HG02623 (cell line): ENCODE data around the gene GATA2.

Experiments used
- ATAC-seq: cut with Tn5 transposase; IDR thresholded peaks from one replicate; pipeline ENCODE4 v1.9.1; 2021; ENCODE audit warnings: moderate library complexity; ENCODE audit not compliant: unreplicated experiment

Gene GATA2

GRCh38 chr3:128488991-128489673, 3.9 kb downstream of the GATA2 start:
- no peak for ATAC-seq

GRCh38 chr3:128488636-128488990, 4.4 kb downstream of the GATA2 start:
- no peak for ATAC-seq

- ATAC-seq: no peak
Measured at GRCh38 chr3:128487813-128488635, 5.0 kb downstream of the GATA2 start.

DNA sequence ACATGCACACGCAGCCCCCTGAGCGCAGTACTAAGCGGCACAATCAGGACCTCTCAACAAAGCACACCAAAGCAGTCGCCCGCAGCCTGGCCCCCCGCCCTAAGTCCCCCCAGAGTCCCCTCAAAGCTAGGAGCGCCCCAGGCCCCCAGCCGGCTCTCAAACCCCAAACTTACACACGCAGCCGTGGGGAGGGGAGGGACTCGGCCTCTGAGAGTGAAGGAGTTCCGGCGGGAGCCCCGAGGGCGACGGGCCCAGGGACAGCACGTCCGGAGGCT, 5.5 kb downstream of the GATA2 start:
- no peak for ATAC-seq

DNA sequence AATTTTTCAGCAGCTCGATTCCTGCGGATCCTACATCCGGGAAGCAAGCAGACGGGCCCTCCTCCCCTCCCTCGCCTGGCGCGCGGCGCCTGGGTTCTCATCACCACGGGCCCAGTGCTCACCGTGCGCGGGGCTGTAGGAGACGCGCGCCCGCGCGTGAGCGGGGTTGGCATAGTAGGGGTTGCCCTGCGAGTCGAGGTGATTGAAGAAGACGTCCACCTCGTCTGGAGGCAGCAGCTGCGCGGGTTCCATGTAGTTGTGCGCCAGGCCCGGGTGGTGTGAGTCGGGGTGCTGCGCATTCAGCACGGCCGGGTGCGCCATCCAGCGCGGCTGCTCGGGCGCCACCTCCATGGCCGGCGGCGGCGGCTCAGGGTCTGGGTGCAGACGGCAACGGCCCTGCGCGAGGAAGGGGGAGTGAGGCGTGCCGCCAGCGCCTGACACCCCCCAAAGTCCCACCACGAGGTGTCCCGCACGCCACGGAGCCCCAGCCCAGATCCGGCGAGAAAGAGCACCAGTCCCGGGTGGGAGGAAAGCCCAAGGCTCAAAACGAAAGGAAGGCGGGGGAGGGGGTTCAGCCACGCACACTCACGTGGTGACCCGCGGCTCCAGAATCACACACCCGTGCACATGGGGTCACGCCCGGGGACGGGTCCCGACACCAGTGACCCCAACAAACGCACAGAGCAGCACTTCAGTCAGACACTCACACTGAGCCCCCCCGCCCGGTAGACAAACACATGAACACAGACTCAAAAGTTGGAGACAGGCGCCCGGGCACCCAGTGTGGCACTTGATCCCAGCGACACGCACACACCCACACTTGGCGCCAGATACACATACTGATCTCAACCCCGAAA, 6.1 kb downstream of the GATA2 start:
- ATAC-seq: no peak

- ATAC-seq: no peak
Measured at GRCh38 chr3:128486205-128486628, 6.8 kb downstream of the GATA2 start.

GRCh38 chr3:128485282-128486204, 7.5 kb downstream of the GATA2 start:
- no peak for ATAC-seq

DNA sequence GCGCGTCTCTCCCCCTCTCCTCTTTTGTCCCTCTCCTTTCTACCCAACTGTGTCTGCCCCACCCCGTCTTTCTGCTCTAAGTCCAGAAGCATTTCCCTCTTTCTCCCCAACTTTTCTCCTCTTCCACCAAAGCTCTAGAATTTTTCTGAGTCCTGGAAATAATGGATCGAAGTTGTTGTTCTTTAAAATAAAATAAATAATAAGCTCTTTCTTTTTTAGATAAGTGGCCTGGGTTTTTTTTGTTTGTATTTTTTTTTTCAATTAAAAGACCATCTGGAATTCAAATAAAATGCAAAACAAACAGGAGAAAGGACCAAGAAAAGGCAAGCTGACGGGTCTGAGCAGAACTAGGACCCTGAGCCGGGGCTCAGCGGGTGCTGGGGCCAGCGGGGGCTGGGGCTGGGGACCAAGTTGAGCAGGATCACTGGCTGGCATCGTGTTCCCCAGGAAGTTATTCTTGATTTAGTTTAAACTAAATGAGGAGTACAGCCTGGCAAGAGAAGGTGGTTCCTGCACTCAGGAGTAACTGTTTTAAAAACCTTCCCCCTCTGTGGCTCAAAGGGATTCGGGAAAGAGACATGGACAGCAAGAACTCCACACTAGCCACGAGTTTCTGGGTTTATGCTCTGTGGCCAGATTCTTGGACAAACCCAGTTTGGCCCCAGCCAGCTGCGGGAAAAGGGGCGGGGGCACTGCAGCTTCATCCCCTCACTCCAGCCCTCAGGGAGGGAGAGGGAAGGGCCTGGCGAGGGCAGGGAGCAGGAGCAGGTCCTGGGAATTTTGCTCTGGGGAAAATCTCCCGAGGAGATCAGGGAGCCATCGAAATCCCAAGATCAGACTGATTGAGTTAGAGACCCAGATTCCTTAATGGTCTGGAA, 8.4 kb downstream of the GATA2 start:
- no peak for ATAC-seq

DNA sequence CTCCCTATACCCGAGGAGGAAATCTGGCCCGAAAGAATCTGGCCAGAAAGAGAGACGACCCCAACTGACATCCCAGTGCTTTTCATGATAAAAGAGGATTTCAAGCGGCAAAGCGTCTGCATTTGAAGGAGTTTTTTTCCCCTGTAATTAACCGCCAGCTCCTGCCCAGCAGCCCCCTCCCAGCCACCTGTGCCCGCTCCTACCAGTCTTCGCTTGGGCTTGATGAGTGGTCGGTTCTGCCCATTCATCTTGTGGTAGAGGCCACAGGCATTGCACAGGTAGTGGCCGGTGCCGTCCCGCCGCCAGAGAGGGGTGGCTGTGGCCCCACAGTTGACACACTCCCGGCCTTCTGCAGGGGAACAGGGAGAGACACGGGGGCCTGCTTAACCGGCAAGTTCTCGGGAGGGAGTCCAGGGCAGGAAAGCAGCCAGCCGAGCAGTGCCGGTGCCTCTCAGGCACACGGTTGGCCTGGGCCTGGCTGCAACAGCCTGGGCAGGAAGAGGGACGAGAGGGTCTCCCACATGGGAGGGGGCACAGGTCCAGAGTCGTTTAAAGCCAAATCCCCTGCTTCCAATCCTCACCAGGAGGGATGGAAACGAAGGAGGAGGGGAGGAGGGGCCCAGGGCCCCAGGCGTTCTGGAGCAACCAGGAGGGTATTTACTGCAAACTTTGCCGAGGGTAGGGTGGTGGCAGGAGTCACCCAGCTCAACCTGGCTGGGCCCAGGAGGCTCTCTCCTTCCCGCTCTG, 9.2 kb downstream of the GATA2 start:
- ATAC-seq: no peak

GRCh38 chr3:128482666-128483656, 10.0 kb downstream of the GATA2 start:
- no peak for ATAC-seq

DNA sequence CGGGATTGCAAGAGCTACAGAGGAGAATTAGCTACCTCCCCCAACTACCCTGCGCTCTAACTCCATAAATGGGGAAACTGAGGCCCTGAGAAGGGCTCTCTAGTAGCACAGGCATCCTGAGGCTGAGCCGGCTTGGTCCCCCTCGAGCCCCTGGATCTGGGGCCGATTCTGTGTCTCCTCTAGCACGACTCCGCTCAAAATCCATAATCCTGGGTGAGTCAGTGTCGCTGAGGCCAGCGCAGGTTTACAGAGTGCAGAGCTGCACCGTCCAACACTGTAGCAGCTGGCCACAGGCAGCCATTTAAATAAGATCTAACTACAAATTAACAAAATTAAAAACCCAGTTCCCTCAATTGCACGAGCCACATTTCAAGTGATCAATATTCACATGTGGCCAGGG, 10.8 kb downstream of the GATA2 start:
- ATAC-seq: no peak

- no peak for ATAC-seq
Measured at GRCh38 chr3:128481438-128481942, 11.5 kb downstream of the GATA2 start.

DNA sequence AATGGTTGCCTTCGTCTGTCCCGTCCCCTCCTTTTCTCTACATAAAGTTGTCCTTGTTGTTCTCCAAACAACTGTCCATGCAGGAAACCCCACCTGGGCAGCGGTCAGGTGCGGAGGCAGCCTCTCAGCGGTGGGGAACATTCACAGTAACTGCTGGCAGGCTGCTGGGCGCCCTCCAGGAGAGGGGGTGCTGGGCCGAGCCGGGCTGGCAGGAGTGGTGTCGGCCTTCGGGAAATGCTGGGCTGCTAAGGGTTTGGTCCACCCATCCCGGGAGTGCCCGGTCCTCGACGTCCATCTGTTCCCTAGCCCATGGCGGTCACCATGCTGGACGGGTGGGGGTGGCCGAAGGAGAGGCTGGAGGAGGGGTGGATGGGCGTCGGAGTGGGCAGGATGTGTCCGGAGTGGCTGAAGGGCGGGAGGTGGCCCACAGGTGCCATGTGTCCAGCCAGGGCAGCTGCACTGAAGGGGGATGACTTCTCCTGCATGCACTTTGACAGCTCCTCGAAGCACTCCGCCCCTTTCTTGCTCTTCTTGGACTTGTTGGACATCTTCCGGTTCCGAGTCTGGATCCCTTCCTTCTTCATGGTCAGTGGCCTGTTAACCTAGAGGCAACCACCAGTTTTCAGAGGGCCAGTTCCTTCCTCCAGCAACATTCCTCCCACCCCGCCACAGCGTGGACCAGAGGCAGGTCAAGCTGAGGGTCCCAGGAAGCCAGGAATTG, 12.1 kb downstream of the GATA2 start:
- ATAC-seq: no peak

GRCh38 chr3:128480278-128480677, 12.7 kb downstream of the GATA2 start:
- ATAC-seq: no peak

DNA sequence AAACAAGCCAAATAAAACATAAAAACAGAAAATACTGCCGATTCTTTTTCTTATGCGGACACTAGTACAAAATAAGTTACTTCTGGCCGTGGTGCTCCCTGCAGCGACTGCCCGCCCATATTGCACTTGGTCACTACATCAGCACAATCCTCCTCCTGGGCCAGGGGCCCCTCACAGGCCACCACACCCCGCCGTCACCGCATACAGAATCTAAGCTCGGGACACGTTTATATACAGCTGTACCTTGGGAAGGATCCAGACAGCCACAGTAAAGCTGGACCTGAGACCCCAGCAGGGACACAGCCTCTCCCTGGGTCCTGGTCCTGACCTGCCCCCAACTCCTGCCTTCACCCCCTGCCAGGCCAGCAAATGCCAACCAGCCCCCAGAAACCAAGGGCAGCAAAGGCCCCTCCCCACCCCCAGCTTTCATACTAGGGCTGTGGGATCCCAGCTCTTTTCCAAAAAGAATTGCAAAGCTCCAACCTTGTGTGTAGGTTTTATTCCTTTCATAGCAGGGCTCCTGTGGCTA, 13.4 kb downstream of the GATA2 start:
- ATAC-seq: no peak

GRCh38 chr3:128478576-128479506, 14.2 kb downstream of the GATA2 start:
- no peak for ATAC-seq
